RWPE2 (cell line): Measurements from ENCODE around the gene BCAS1.
A peak's percentile ranks its signal among the peaks of the same experiment; 100 is the strongest.

Source experiments
- ATAC-seq: fragments of 200-7000 bp; cut with Tn5 transposase; 3 replicates; pipeline ENCODE4 v1.9.1; 2021; ENCODE audit warnings: low read depth
- DNase-seq: peaks from one replicate; pipeline ENCODE4 v3.0.0-alpha.2; 2020; ENCODE audit warnings: low spot score
- H3K27ac ChIP-seq: fragments of 450-650 bp; 2 replicates; pipeline ENCODE4 v1.5.1; 2017; ENCODE audit warnings: mild to moderate bottlenecking; ENCODE audit not compliant: poor library complexity, severe bottlenecking
- H3K27me3 ChIP-seq: fragments of 250-450 bp; sonication (Bioruptor Pico); 2 replicates; pipeline ENCODE4 v1.5.1; 2021; ENCODE audit warnings: mild to moderate bottlenecking, moderate library complexity; ENCODE audit not compliant: insufficient read depth, poor library complexity, severe bottlenecking
- H3K36me3 ChIP-seq: fragments of 250-450 bp; sonication (Bioruptor Pico); 2 replicates; pipeline ENCODE4 v1.5.1; 2020; ENCODE audit warnings: low read depth, mild to moderate bottlenecking, moderate library complexity
- H3K4me1 ChIP-seq: fragments of 250-450 bp; sonication (Bioruptor Pico); 2 replicates; pipeline ENCODE4 v1.5.1; 2021; ENCODE audit warnings: mild to moderate bottlenecking, moderate library complexity; ENCODE audit not compliant: insufficient read depth, poor library complexity, severe bottlenecking
- H3K4me3 ChIP-seq: fragments of 250-450 bp; sonication (Bioruptor Pico); 2 replicates; pipeline ENCODE4 v1.5.1; 2021; ENCODE audit warnings: mild to moderate bottlenecking, moderate library complexity; ENCODE audit not compliant: severe bottlenecking
- H3K9me3 ChIP-seq: fragments of 250-450 bp; sonication (Bioruptor Pico); 2 replicates; pipeline ENCODE4 v1.5.1; 2021; ENCODE audit warnings: mild to moderate bottlenecking, moderate library complexity; ENCODE audit not compliant: severe bottlenecking
- CTCF ChIP-seq: fragments of 450-650 bp; IDR thresholded peaks from one replicate; pipeline ENCODE4 v1.5.1; 2017; ENCODE audit warnings: mild to moderate bottlenecking, moderate library complexity; ENCODE audit not compliant: poor library complexity, severe bottlenecking

The BCAS1 gene

DNA sequence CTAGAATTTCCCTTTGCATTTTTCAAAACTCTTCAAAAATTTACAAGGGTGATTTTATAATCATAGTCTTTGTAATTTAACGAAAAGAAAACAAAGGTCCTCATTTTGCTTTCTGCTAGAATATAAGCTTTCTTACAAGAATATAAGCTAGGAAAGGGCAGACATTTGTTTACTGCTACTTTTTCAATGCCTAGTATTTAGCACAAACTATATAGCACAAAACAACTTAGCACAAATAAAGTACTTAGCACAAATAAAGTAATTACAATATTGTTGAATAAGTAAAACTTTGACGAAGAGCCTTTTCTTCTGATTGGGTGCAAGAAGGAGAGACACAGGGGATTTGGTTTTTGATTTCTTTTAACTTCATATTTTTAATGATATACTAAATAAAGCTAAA is 87.8 kb downstream of the BCAS1 start:
- ATAC-seq (no peak), DNase-seq (no peak)
- Histone ChIP-seq H3K4me1 (no peaks in the 10 kb centered on the region), H3K27ac (no peak overlapping the region), H3K4me3 (no peak overlapping the region), H3K27me3 (peaks cover 19% of the 10 kb centered on the region), H3K36me3 (no peaks in the 10 kb centered on the region), H3K9me3 (no peaks in the 10 kb centered on the region)
- no peak for TF ChIP-seq CTCF

- H3K4me3 ChIP-seq, result no peak overlapping the region
- TF ChIP-seq CTCF, result no peak
- ATAC-seq, result peak; percentile 66; the same call in 2 of the 3 replicates
- peaks cover 12% of the 10 kb centered on the region for H3K27me3 ChIP-seq
- no peaks in the 10 kb centered on the region for H3K9me3 ChIP-seq
- DNase-seq, result no peak
- no peak overlapping the region for H3K27ac ChIP-seq
- no peaks in the 10 kb centered on the region for H3K4me1 ChIP-seq
- H3K36me3 ChIP-seq, result no peaks in the 10 kb centered on the region
Observed at GRCh38 chr20:53981752-53982437, 88.5 kb downstream of the BCAS1 start.

- DNase-seq, result no peak
- Histone ChIP-seq H3K27me3 (peaks cover 12% of the 10 kb centered on the region), H3K4me1 (no peaks in the 10 kb centered on the region)
Observed at GRCh38 chr20:53981130-53981529, 89.3 kb downstream of the BCAS1 start.

DNA sequence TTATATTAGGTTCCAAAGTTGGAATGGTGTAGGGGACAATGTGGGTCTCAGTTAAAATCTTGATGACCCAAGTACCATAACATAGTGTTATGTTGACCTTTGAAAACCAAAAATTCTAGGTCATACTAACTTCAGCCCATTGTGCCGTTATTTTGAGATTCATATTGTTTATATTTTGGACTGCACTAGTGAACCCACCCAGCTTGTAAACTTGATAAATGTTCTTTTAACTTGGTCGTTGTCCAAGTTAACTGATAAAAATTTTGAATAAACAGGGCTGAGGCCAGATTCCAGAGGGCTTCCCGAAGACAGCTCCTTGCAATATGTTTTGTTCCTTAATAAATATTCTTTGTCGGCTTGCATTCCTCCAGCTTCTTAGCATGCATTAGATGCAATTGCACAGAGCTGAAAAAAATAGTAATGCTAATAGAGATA is 90.3 kb downstream of the BCAS1 start:
- Histone ChIP-seq H3K9me3 (no peaks in the 10 kb centered on the region), H3K4me1 (no peaks in the 10 kb centered on the region), H3K4me3 (no peak overlapping the region), H3K27ac (no peak overlapping the region), H3K36me3 (no peaks in the 10 kb centered on the region), H3K27me3 (peaks cover 12% of the 10 kb centered on the region)
- DNase-seq (no peak), ATAC-seq (no peak)
- TF ChIP-seq CTCF, result no peak

More at GRCh38 chr20:53981130-53981529, 89.3 kb downstream of the BCAS1 start:
- Histone ChIP-seq H3K27ac (no peak overlapping the region), H3K36me3 (no peaks in the 10 kb centered on the region), H3K9me3 (no peaks in the 10 kb centered on the region), H3K4me3 (no peak overlapping the region)
- TF ChIP-seq CTCF, result no peak
- no peak for ATAC-seq

- H3K4me1 ChIP-seq, result no peaks in the 10 kb centered on the region
- ATAC-seq, result no peak
- TF ChIP-seq CTCF, result no peak
- H3K27ac ChIP-seq, result no peak overlapping the region
- H3K27me3 ChIP-seq, result peaks cover 12% of the 10 kb centered on the region
- H3K36me3 ChIP-seq, result no peaks in the 10 kb centered on the region
- H3K4me3 ChIP-seq, result no peak overlapping the region
- H3K9me3 ChIP-seq, result no peaks in the 10 kb centered on the region
- DNase-seq, result no peak
Observed at GRCh38 chr20:53978497-53978896, 91.9 kb downstream of the BCAS1 start.
